ENCODE measurements around the gene ABTB1.

Gene ABTB1

DNA sequence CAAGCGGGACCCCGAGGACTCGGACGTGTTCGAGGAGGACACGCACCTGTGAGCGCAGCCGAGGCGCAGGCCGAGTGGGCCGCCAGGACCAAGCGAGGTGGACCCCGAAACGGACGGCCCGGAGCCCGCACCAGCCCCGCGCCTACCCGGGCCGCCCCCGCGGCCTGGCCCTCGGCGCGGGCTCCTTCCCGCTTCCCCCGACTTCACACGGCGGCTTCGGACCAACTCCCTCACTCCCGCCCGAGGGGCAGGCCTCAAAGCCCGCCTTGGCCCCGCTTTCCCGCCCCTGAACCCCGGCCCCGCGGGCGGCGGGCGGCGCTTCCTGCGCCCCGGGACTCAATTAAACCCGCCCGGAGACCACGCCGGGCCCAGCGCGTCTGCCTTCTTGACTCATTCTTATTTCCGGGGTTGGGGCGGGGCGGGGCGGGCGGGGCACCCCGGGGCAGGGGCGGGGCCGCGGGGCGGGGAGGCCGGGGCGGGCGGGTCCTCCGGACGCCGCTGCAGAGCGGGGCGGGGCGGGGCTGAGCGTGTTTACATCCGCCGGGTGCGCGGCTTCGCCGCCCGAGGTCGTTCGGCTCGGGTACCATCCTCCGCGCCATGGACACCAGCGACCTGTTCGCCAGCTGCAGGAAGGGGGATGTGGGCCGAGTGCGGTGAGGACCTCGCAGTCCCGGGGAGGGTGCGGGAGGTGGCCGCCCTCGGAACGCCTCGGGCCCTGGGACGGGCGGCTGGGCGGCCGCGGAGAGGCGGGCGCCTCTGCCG is at the start of gene ABTB1:
Gene ABTB1 (plus strand): TSS at position 524 of the 762 bp plus-strand sequence. CDS start 74 bp downstream, at position 598.
- DNase-seq = peak; percentile 85

DNA sequence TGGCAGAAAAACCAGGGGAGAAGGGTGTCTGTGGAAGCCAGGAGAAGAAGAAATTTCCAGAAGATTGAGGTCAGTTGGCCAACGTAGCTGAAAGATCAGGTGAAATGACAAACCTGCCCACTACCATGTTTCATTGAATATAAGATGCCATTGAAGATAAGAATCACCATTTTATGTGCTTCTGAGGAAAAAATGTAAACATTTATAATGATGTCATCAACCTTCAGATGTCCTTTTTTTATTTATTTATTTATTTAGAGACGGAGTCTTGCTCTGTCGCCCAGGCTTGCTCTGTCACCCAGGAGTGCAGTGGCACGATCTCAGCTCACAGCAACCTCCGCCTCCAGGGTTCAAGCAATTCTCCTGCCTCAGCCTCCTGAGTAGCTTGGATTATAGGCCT is 48.7 kb upstream of the ABTB1 start:
- DNase-seq = no peak

GRCh38 chr3:127625821-127626220 is 46.9 kb upstream of the ABTB1 start:
- DNase-seq = no peak

GRCh38 chr3:127628426-127628787 is 44.3 kb upstream of the ABTB1 start:
- DNase-seq = no peak

GRCh38 chr3:127628788-127629466 is 43.8 kb upstream of the ABTB1 start, which contains the start of gene PODXL2:
PODXL2 (plus strand) TSS chr3:127629185; CDS start chr3:127629220, 35 bp downstream.
- DNase-seq = peak; percentile 77

GRCh38 chr3:127629467-127630403 is 43.0 kb upstream of the ABTB1 start:
- no peak for DNase-seq

GRCh38 chr3:127630811-127631714 is 41.7 kb upstream of the ABTB1 start:
- no peak for DNase-seq

GRCh38 chr3:127632035-127632820 is 40.5 kb upstream of the ABTB1 start:
- no peak for DNase-seq

DNA sequence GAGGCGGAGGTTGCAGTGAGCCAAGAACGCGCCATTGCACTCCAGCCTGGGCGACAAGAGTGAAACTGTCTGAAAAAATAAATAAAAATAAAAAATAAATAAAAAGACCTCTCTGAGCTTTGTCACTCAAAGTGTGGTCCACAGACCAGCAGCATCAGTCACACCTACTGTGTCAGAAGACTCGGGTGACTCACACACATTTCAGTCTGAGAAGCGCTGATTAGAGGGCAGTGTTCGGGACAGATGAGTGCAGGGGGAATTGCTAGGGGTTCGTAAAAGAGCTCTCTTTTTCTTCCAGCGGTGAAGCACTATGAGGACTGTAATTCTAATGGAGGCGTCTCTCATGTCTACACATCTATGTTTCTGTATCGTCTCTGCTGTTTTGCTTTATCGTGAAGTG is 38.1 kb upstream of the ABTB1 start:
- no peak for DNase-seq

DNA sequence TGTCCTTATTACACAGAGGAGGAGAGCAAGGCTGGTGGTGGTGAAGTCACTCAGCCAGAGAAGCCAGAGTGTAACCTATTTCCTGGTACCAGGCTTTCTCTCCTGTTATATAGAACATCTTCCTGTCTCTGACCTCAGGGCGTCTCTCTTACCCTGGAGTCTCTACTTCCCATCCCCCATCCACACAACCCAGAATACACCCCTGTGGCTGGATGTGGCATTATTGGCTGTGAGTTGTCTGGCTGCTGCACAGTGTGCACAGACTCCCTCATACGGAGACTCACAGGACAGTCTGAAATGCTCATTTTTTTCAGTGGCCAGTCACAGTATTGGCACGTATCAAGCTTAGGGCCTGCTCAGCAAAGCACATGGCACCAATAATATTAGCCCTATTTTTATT is 35.2 kb upstream of the ABTB1 start:
- no peak for DNase-seq

DNA sequence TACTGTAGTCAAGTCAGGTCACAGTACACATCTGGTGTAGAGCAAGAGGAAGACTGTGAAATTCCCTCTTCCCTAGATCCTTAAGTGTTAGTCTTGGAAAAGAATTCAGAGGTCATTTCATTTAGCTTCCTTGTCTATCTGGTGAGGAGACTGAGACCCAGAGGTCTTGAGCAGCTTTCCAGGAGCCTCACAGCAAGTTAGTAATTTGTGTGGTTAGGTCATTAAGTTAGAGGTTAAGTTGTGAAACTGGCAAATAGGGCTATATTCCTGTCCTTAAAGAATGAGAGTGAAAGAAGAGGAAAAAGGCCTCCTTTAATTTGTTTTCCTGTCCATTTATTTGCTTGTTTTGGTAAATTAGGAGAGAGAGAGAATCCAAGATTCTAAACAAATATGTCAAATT is 34.8 kb upstream of the ABTB1 start:
- DNase-seq = no peak

- DNase-seq = no peak
These were observed 33.3 kb upstream of the ABTB1 start for GRCh38 chr3:127639173-127640041.

GRCh38 chr3:127640042-127640355 is 32.8 kb upstream of the ABTB1 start:
- no peak for DNase-seq

- no peak for DNase-seq
These were observed 27.9 kb upstream of the ABTB1 start for GRCh38 chr3:127644641-127645370.

DNA sequence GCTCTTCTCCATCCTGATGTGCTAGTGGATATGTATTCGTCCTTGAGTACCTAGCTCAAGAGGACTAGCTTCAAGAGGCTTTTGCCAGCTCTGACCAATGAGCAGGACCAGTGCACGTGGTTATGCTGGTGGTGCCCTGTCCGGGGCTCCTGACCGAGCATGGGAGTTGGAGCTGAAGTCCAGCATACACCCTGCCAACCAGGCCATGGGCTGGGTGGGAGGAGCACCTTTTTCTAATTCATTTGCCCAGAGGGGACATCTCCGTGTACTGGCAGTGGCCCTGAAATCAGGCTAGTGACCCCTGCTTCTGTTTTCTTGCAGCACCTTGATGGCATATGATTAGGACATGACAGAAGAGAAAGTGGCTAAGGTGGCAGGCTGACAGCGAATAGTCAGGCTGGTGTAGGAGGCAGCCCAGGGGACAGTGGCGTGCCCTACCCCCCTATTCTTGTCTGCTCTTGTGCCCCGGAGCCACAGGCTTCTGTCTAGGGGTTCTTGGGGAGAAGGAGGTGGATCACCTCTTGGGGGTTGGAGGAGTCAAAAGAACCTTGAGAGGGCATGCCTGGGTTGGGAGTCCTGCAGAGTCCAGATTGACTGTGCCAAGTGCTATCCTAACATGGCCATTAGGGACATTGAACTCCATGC is 27.3 kb upstream of the ABTB1 start:
- no peak for DNase-seq

DNA sequence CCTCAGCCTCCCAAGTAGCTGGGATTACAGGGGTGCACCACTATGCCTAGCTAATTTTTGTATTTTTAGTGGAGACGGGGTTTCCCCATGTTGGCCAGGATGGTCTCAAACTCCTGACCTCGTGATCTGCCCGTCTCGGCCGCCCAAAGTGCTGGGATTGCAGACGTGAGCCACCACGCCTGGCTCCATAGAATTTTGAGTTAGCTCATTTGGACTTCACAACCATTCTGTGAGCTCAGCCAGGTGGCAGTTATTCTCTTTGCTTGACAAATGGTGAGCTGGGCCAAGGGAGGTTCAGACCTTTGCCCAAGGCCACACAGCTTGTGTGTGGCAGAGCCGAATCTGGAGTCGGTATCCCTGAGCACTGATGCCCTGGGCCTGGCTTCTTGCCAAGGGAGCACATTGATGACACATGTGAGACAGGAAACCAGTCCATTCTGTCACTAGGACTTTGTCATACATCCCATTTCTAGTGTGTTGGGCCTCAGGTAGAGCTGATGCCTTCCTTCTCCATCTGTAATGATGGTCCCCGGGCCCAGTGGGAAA is 26.2 kb upstream of the ABTB1 start:
- DNase-seq = no peak

- no peak for DNase-seq
These were observed 25.4 kb upstream of the ABTB1 start for GRCh38 chr3:127647166-127647844.

- DNase-seq = no peak
These were observed 24.9 kb upstream of the ABTB1 start for GRCh38 chr3:127647845-127648204.
